Lower leg skin (tissue), 3 donors: ENCODE data around the gene SLC39A6.

Source experiments
- POLR2A ChIP-seq, 2 donors: fragments of 450-650 bp; IDR thresholded peaks; one replicate each; pipeline ENCODE4 v1.6.1; 2016 to 2017; ENCODE audit warnings: antibody characterized with exemption in 2 of 2, mild to moderate bottlenecking in 1 of 2, moderate library complexity in 1 of 2
- TF ChIP-seq, protein P1 (sequence below), 3 donors: fragments of 450-650 bp; IDR thresholded peaks; one replicate each; pipeline ENCODE4 v1.5.1; 2016; ENCODE audit warnings: antibody characterized with exemption in 3 of 3, mild to moderate bottlenecking in 3 of 3, moderate library complexity in 2 of 3

DNA sequence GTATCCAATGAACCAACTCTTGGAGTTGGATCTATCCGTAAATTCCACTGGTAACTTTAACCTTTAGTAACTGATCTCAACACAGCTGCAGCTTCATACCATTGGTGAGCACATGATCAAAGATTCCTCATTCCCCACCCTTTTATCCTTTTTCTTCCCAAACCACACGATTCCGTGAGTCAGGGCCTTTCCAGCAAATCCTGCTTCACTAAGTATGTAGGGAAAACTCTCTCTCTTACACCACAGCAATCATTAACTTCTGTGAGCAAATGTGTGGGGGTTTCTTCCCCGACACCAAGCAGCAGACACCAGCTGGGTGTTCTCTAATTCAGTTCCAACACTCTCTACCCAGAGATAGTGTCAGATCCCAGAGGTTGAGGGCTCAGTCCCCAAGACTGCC lies 24.1 kb upstream of the SLC39A6 start:
- TF ChIP-seq, protein P1, sequence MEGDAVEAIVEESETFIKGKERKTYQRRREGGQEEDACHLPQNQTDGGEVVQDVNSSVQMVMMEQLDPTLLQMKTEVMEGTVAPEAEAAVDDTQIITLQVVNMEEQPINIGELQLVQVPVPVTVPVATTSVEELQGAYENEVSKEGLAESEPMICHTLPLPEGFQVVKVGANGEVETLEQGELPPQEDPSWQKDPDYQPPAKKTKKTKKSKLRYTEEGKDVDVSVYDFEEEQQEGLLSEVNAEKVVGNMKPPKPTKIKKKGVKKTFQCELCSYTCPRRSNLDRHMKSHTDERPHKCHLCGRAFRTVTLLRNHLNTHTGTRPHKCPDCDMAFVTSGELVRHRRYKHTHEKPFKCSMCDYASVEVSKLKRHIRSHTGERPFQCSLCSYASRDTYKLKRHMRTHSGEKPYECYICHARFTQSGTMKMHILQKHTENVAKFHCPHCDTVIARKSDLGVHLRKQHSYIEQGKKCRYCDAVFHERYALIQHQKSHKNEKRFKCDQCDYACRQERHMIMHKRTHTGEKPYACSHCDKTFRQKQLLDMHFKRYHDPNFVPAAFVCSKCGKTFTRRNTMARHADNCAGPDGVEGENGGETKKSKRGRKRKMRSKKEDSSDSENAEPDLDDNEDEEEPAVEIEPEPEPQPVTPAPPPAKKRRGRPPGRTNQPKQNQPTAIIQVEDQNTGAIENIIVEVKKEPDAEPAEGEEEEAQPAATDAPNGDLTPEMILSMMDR (IDR thresholded peaks at IDR 0.05): no peak
- TF ChIP-seq POLR2A (IDR thresholded peaks at IDR 0.05): no peak
